DMS53 (cell line): Measurements from ENCODE around the gene MYLK2.
"Not testable (repeated sequence)": the region's sequence is repeated elsewhere in the genome, so short reads cannot be mapped to it uniquely, and the experiment has no call there.

ENCODE experiments used
- DNase-seq: peaks from one replicate; lab custom pipeline; 2025; lab: John Stamatoyannopoulos, UW

MYLK2 gene

DNA sequence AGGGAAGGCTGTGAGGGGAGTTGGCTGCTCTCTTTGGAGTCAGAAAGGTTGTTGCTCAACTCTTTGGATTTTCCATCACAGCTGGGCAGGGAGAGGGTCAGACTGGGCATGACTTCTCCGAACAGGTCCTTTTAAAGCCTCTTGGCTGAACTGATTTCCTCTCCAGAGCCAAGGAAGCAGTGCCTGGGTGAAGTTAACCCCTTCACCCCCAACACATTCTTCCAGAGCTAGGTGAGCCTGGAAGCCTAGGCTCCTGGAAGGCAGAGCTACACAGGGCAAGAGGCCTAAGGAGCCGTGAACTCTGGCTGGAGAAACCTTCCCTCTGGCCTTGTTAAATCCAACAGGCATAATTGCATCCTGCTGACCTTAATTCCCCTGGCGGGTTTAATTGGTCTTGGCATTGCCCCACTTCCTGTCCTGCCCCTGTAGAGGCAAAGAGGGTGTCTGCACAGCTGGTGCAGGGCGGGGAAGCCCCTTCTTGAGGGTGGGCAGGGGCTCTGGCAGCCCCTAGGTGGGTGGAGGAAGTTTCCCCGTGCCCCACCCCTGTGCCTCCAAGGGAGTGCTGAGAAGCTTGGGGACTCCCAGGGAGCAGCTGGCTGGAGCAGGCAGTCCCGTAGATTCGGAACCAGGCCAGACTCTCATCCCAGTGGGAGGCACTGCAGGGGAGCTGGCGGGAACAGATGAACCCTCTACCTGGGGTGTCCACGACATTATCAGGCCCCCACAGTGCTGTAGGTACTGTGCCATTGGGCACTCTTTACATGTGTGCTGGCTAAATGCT is 3.6 kb upstream of the MYLK2 start:
- no peak for DNase-seq

DNA sequence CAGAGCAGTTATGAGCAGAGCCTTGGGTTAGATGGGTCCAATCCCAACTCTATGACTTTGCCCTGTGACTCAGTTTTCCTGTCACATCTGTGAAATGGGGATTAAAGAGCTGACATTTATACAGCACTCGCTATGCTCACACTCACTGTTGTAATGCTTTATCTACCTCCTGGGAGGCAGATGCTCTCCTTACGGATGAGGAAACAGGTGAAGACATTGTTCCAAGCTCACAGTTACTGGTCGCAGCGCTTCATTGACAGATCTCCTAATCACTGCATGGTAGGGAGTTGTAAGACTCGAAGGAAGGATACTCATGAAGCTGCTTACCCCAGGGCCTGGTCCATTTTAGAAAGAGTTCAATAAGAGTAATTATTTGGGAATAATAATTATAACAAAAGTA is 2.9 kb upstream of the MYLK2 start:
- no peak for DNase-seq

DNA sequence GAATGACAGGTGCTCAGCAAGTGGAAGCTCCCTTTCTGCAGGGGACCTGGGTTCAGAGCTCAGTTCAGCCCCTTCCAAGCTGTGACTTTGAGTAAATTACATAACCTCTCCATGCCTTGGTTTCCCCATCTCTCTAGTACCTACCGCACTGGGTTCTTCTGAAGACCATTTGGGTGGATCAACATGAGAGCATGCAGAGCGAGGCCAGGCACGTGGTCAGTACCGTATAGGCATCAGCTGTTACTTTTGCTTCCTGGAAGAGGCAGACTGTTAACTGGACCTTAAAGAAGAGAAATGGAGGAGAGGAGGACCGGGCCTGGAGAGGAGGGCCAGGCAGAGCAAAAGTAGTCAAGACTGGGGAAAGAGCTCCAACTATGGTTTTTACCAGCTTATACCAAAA is 1.7 kb upstream of the MYLK2 start:
- DNase-seq = no peak

DNA sequence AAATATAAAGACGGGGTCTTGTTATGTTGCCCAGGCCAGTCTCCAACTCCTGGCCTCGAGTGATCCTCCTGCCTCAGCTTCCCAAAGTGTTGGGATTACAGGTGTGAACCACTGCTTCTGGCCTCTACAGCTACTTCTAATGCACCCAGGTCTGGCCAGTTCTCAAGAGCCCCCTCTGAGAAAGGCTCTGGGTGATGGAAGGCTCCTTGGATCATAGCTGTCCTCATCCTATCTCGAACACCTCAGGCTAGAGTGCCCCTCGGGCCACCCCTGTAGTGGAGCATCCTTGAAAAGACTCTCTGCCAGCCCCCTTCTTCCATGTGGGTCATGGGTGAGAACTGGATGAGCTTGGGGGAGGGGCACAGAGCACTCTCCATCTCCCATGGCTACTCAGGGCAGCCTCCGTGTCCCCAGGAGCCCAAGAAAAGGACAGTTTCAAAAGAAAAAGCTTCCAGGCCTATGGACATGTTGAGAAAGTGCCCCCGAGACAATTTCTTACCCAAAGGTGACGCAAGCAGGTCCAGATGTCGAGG is 714 bp upstream of the MYLK2 start:
- DNase-seq = no peak

DNA sequence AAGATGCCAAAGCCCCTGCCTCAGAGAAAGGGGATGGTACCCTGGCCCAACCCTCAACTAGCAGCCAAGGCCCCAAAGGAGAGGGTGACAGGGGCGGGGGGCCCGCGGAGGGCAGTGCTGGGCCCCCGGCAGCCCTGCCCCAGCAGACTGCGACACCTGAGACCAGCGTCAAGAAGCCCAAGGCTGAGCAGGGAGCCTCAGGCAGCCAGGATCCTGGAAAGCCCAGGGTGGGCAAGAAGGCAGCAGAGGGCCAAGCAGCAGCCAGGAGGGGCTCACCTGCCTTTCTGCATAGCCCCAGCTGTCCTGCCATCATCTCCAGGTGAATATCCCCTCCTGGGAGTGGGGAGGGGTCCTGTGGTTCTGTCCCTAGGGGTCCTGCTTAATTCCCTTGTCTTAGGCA is 1.1 kb downstream of the MYLK2 start:
- no peak for DNase-seq

DNA sequence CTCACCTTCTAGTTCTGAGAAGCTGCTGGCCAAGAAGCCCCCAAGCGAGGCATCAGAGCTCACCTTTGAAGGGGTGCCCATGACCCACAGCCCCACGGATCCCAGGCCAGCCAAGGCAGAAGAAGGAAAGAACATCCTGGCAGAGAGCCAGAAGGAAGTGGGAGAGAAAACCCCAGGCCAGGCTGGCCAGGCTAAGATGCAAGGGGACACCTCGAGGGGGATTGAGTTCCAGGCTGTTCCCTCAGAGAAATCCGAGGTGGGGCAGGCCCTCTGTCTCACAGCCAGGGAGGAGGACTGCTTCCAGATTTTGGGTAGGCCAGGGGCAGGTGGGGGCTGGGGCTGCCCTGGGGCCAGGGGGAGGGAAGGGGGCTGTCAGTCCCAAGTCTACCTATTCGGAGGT is 2.3 kb downstream of the MYLK2 start:
- DNase-seq = no peak

DNA sequence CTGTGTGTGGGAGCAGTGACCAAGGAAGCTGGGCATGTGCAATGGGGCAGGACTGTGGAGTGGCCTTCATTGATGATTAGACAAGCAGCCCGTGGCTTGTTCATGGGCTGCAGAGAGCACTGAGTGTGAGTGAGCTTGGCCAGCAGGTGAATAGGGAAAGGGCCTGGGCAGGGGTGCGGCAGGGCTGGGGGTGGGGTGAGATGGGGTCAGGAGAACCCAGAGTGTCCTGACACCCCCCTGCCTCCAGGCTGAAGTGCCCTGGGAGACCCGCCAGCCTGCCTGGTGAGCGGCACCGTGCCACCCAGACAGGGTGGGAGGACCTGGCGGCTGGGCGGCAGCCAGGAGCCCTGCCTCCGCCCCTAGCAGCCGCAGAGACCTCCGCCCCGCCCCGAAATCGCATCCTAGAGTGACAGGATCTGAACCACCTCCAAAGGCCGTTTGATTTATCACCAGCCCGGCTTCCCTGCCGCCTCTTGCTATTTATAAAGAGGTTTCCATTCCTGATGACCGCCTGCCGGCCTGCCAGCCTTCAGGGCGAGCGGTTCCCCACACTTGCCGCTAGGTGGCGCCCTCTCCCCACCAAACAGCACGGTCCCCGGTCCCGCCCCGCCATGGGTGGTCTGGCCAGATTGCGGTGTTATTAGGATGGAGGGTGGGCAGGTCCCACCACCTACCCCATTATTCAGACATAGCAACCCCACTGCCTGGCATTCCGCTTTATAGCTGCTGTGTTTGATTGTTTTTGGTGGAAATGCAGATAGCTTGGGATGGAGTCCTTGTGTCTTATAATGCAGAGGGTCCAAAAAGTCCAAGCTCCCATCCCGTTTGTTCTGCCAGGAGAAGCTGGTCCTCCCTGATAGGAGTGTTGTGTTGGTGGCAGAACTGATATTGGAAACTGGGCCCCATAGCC is 3.5 kb downstream of the MYLK2 start:
- DNase-seq = peak; percentile 87

DNA sequence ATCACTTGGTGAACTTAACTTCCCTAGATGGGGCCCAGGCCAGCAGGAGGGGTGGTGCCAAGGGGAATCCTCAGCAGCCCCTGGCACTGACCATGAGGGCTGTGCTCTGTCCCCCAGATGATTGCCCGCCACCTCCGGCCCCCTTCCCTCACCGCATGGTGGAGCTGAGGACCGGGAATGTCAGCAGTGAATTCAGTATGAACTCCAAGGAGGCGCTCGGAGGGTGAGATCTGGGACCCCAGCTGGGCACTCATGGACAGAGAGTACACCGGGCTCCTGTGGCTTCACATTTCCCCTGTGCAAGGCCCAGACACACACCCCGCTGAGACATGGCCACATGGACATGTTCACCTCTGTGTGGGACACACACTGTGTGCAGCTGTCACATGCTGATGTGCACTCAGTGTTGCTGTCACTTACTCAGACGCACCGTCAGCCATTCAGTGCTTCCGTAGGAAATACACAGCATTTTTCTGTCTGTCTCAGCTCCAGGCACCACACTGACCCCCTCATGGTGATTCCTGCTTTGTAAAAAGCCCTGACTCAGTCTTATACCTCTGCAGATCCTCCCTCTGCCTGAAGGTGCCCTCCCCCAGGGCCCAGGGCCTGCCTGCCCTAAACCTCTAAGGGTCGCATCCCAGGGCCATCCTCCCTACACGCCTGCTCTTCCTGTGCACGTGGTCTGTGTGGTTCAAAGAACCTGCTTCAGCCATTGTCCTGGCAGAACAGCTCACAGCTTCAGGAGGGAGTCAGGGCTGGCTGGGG is 4.4 kb downstream of the MYLK2 start:
- peak; percentile 29 for DNase-seq

DNA sequence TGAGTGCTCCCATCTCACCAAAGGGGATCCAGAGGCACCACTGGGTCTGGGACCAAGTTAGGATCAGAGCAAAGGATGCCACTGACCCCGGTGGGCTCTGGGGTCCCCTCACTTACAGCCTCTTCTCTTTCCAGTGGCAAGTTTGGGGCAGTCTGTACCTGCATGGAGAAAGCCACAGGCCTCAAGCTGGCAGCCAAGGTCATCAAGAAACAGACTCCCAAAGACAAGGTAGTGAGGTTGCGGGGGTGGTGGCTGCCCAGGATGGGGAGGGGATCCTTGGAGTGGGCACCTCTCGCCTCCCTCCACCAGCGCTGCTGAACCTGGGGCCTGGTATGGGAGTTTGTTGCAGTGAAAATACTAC is 4.9 kb downstream of the MYLK2 start:
- no peak for DNase-seq

DNA sequence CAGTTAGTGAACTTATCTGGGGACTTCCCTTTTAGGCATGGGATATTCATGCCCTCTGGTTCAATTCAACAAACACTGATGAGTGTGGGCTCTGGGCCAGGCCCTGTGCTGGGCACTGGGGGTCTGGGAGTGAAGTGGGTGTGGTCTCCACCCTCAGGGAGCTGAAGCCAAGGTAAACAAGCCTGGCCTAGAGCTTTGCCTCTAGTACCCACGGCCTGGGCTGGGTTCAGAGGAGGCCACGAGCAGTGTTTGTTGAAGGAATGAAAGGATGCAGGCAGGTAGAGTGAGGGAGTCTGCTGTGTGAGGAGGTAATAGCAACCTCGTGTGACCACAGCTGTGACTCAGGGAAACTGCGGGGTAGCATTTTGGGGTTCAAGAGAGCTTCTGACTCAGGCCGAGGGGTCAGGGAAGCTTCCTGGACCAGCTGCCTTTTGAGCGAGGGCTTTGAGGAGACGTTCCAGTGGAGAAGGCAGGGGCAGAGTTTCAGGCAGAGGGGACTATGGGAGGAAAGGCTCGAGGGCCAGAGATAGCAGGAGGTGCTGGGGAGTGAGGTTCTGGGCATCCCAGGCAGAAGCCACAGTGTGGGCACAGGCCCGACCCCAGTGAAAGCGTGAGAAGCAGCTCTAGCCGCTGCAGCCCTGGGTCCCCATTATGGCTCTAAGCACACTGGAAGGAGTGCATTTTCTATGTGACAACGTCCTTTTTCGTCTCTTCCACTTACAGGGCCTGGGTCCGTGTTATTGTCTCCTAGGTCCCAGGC is 5.6 kb downstream of the MYLK2 start:
- DNase-seq = no peak

DNA sequence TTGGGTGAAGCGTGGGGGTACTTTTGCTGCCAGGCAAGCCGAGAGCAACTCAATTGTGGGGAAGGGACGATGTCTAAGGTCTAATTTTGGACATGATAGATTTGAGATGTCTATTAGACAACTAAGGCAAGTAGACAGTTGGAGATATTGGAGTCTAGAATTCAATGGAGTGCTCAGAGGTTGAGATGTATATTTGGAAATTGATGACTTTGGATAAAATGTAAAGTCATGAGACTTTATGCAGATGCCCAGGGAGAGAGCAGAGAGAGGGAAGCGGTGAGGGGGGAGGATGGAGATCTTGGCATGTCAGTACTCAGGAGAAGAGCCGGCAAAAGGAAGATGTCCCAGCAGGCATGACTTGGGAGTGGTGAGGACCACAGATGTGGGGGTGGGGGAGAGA is 6.9 kb downstream of the MYLK2 start:
- no peak for DNase-seq

DNA sequence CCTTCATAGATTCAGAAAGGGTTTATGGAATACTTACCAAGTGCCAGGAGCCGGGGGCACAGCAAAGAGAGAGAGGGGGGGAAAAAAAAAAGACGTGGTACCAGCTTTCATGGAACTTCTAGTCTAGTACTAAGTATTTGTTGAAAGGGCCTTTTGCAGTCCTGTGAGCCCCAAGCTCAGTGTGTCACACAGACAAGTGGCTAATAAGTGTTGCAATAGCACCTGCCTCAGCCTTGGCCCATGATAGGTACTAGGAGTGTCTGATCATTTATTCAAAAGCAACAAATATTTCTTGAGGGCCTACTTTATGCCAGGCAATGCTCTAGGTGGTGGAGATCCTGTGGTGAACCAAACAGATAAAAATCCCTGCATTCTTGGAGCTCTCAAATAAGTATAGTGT is 7.9 kb downstream of the MYLK2 start:
- no peak for DNase-seq

DNA sequence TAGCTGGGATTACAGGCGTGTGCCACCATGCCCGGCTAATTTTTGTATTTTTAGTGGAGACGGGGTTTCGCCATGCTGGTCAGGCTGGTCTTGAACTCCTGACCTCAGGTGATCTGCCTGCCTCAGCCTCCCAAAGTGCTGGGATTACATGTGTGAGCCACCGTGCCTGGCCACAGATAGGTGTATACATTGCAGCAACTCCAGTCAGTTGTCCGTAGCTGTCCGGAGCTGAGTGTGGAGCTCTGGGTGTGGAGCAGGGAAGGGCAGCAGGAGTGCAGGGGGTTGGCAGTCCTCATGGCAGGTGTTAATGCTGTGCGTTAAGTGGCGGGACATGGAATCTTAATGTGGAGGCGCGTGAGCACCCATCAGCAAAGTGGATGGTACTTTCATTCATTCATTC is 8.9 kb downstream of the MYLK2 start:
- DNase-seq = not testable (repeated sequence)

DNA sequence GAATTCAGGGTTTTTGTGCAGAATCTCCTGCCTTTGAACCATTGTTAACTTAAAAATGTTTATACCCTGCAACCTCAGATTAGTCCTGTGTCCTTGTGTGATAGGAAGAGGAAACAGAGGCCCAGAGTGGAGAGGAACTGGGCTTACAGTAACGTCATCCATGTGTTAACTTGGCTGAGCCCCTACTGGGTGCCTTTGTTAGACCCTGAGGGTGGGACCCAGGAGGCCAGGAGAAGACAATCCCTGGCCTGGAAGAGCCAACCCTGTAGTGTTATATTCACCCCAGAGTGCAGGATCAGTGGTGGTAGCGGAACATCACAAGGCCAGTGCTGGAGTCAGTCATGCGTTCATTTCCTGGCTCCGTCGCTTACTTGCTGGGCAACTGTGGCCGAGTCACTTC is 10.6 kb downstream of the MYLK2 start:
- no peak for DNase-seq

DNA sequence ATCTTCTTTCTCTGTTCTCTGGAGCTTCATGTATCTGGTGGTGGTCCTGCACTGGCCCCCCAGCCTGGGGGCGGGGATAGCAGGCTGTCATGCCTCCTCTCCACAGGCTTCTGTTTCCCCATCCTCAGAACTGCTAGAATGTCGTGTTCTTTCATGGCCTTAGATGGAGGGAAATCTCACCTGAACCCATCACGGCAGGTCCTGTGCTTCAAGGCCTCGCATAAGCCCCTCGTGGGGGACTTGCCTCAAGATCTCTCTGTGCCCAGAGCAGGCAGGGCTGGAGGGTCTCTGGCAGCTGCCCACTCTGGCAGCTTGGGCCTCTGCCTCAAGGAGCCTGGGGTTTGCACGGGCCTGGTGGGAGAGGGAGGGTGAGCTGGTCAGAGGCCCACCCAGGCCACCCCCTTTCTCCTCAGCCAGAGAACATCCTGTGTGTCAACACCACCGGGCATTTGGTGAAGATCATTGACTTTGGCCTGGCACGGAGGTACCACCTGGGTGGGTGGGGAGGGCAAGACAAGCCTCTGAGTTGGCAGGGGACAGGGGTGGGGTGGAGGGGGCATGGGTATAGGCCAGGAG is 11.3 kb downstream of the MYLK2 start:
- no peak for DNase-seq

DNA sequence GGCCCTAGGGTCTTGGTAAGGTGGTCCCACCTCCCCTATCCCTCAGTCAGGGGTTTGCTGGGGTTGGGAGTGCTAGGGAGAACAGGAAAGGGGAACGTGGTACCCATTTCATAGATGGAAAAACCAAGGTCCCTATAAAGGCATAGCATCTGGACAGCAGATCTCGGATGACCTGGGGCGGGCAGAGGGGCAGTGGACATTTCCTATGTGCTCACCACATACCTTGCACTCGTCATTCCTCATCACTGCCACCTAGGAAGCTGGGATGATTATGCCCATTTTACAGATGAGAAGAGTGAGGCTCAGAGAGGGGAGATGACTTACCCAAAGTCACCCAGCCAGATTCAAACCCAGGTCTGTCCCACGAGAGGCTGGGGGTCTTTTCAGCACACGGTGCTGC is 12.1 kb downstream of the MYLK2 start:
- no peak for DNase-seq

DNA sequence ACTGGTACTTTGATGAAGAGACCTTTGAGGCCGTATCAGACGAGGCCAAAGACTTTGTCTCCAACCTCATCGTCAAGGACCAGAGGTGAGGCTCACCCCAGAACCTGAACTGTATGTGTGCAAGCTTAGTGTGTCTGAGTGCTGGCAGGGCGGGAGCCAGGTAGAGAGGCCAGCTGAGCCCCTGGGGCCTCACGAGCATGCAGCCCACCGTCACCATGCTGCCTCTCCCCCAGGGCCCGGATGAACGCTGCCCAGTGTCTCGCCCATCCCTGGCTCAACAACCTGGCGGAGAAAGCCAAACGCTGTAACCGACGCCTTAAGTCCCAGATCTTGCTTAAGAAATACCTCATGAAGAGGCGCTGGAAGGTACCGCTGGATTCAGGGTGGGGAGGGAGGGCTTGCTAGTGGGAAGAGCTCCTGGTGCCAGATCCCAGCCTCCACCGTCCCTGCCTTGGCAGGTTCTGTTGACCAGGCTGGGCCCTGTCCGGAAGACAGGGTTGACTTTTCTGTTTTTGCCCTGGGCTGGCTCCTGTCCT is 12.7 kb downstream of the MYLK2 start:
- DNase-seq = no peak

DNA sequence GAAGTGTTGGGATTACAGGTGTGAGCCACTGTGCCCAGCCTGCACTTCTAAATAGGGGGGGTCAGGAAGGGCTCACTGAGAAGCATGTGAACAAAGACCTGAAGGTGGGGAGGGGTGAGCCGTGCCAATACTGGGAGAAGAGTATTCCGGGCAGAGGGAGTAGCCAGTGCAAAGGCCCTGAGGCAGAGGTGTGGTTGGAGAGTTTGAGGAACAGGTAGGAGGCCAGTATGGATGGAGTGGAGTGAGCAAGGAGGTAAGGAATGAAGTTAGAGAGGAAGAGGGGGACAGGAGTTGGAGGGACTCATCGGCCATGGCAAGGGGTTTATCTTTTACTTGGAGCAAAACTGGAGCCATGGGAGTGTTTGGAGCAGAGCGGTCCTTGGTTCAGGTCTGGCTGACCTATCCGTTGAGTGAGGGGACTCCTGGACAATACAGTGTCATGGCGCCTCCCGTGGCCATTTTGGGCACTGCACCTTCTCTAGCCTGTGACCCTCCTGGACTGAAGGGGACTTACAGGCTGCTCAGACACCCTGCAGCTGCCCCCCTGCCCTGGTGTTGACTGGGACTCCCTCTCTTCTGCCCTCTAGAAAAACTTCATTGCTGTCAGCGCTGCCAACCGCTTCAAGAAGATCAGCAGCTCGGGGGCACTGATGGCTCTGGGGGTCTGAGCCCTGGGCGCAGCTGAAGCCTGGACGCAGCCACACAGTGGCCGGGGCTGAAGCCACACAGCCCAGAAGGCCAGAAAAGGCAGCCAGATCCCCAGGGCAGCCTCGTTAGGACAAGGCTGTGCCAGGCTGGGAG is 14.2 kb downstream of the MYLK2 start:
- peak; percentile 73 for DNase-seq

DNA sequence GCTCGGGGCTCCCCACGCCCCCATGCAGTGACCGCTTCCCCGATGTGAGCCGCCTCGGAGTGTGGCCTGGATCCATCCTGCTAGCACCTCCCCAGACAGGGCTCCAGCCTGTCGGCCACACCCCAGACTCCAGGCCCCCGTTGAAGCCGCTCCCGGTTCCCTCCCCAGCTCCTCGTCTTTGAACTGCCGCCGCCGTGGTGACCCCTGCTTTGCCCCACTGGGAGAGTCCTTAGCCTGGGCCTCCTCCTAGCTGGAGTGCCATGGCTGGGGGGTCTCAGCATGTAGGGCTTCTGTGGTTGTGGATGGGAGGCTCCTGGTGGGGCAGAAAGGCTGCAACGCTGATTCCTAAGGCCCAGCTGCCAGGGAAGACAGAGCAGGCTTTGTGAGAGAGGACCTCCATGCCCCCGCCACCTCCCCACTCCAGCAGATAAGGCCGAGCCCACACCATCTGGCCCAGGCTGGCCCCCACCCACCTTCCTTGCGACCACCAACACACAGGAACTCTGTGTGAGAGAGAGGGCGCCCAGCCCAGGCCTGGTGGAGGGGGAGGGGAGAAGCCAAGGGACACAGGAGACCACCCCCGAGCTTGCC is 14.9 kb downstream of the MYLK2 start:
- no peak for DNase-seq

DNA sequence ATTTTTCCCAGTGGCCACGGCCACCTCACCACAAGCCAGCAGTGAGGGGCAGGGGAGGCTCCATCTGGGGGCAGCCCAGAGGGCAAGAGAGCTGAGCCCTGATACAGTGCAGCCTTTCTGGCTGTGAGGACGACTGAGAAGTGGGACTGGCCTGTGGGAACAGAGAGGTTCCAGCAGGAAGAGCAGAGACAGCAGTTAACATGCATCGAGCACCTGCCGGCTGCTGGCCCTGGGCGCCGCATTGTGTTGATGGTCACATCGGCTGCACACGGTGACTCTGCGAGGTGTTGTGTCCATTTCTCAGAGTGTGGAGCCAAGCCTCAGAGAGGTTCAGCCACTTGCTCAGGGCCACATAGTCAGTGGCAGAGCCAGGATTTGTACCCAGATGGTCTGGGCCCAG is 16.4 kb downstream of the MYLK2 start:
- DNase-seq = peak; percentile 77
